Karpas-422 (cell line): Measurements from ENCODE around the gene SCAF11. TPM values are rescaled to one million over a fixed set of nuclear protein-coding genes. Genes with fewer than 3 reads are reported as not detected.
"Not testable (repeated sequence)": the region's sequence is repeated elsewhere in the genome, so short reads cannot be mapped to it uniquely, and the experiment has no call there.

Experiments
- DNase-seq: peaks from one replicate; pipeline ENCODE4 v3.0.0-alpha.2; 2015
- H2AFZ ChIP-seq: fragments of 200-600 bp; sonication (generic); 2 replicates; pipeline ENCODE4 v1.6.1; 2014; ENCODE audit warnings: antibody characterized with exemption, low read length, mixed read lengths
- H3K27ac ChIP-seq: fragments of 200-600 bp; sonication (generic); 2 replicates; pipeline ENCODE4 v1.5.1; 2014; ENCODE audit warnings: mild to moderate bottlenecking, low read length, moderate library complexity
- H3K27me3 ChIP-seq: fragments of 200-600 bp; sonication (generic); 2 replicates; pipeline ENCODE4 v1.6.1; 2014; ENCODE audit warnings: low read length, mixed read lengths
- H3K36me3 ChIP-seq: fragments of 200-600 bp; sonication (generic); 2 replicates; pipeline ENCODE4 v1.6.1; 2014; ENCODE audit warnings: low read length, mixed read lengths; ENCODE audit not compliant: insufficient read depth
- H3K4me1 ChIP-seq: fragments of 200-600 bp; sonication (generic); 2 replicates; pipeline ENCODE4 v1.6.1; 2014; ENCODE audit warnings: mild to moderate bottlenecking, low read length, mixed read lengths
- H3K4me2 ChIP-seq: fragments of 200-600 bp; sonication (generic); 2 replicates; pipeline ENCODE4 v1.6.1; 2014; ENCODE audit warnings: low read length, low read depth, mild to moderate bottlenecking; ENCODE audit not compliant: poor library complexity, severe bottlenecking
- H3K4me3 ChIP-seq: fragments of 200-600 bp; sonication (generic); 2 replicates; pipeline ENCODE4 v1.5.1; 2014; ENCODE audit warnings: mild to moderate bottlenecking, antibody characterized with exemption, low read length, mixed read lengths
- H3K79me2 ChIP-seq: fragments of 200-600 bp; sonication (generic); 2 replicates; pipeline ENCODE4 v1.6.1; 2014; ENCODE audit warnings: mild to moderate bottlenecking, low read length, mixed read lengths
- H3K9ac ChIP-seq: fragments of 200-600 bp; sonication (generic); 2 replicates; pipeline ENCODE4 v1.6.0; 2014; ENCODE audit warnings: low read length
- H3K9me2 ChIP-seq: fragments of 200-600 bp; sonication (generic), shearing (Covaris generic); replicated peaks from 2 replicates; pipeline ENCODE4 v1.6.0; 2014; ENCODE audit warnings: mild to moderate bottlenecking, low read length, moderate library complexity; ENCODE audit not compliant: insufficient read depth
- H3K9me3 ChIP-seq: fragments of 300-700, 200-600 bp; sonication (generic); 2 replicates; pipeline ENCODE4 v1.6.1; 2014; ENCODE audit warnings: low read length, mixed read lengths
- H4K20me1 ChIP-seq: fragments of 200-600 bp; sonication (generic); 2 replicates; pipeline ENCODE4 v1.6.1; 2014; ENCODE audit warnings: mild to moderate bottlenecking, antibody characterized with exemption, low read length, low read depth; ENCODE audit not compliant: insufficient read depth
- total RNA-seq: library from RNA; depleted of rRNA; stranded (reverse); fragments of >200 nt; shearing (Covaris generic); gene quantifications from 2 replicates; pipeline ENCODE4 v1.2.3, GENCODE V29; 2014; ENCODE audit warnings: low replicate concordance

Gene SCAF11
- total RNA-seq, 1 experiment from 2014 or later, result 150 TPM

GRCh38 chr12:46005823-46006222, 15.4 kb upstream of the SCAF11 start:
- H3K4me3 ChIP-seq, result no peak overlapping the region
- H3K27ac ChIP-seq, result no peak overlapping the region
- H2AFZ ChIP-seq, result no peak overlapping the region
- H4K20me1 ChIP-seq, result no peaks in the 10 kb centered on the region
- H3K4me1 ChIP-seq, result peaks cover 6% of the 10 kb centered on the region; the same call in 1 of the 2 replicates
- H3K9ac ChIP-seq, result no peak overlapping the region
- no peaks in the 10 kb centered on the region for H3K9me3 ChIP-seq
- no peaks in the 10 kb centered on the region for H3K9me2 ChIP-seq
- DNase-seq, result no peak
- H3K79me2 ChIP-seq, result no peaks in the 10 kb centered on the region
- no peak overlapping the region for H3K4me2 ChIP-seq
- no peaks in the 10 kb centered on the region for H3K36me3 ChIP-seq
- no peaks in the 10 kb centered on the region for H3K27me3 ChIP-seq

GRCh38 chr12:46005151-46005797, 14.9 kb upstream of the SCAF11 start:
- H3K4me3 ChIP-seq, result no peak overlapping the region
- H3K9me3 ChIP-seq, result no peaks in the 10 kb centered on the region
- H3K36me3 ChIP-seq, result no peaks in the 10 kb centered on the region
- peaks cover 6% of the 10 kb centered on the region; the same call in 1 of the 2 replicates for H3K4me1 ChIP-seq
- H3K9ac ChIP-seq, result no peak overlapping the region
- H3K79me2 ChIP-seq, result no peaks in the 10 kb centered on the region
- no peaks in the 10 kb centered on the region for H3K27me3 ChIP-seq
- H3K27ac ChIP-seq, result no peak overlapping the region
- H3K9me2 ChIP-seq, result no peaks in the 10 kb centered on the region
- H4K20me1 ChIP-seq, result no peaks in the 10 kb centered on the region
- no peak overlapping the region for H3K4me2 ChIP-seq
- no peak overlapping the region for H2AFZ ChIP-seq
- DNase-seq, result peak; percentile 60

GRCh38 chr12:46004715-46005114, 14.3 kb upstream of the SCAF11 start:
- H2AFZ ChIP-seq, result no peak overlapping the region
- DNase-seq, result no peak
- H3K27me3 ChIP-seq, result no peaks in the 10 kb centered on the region
- H4K20me1 ChIP-seq, result no peaks in the 10 kb centered on the region
- no peak overlapping the region for H3K4me3 ChIP-seq
- no peaks in the 10 kb centered on the region for H3K79me2 ChIP-seq
- H3K9me3 ChIP-seq, result no peaks in the 10 kb centered on the region
- H3K36me3 ChIP-seq, result no peaks in the 10 kb centered on the region
- H3K9ac ChIP-seq, result no peak overlapping the region
- no peak overlapping the region for H3K4me2 ChIP-seq
- H3K27ac ChIP-seq, result no peak overlapping the region
- no peaks in the 10 kb centered on the region for H3K9me2 ChIP-seq
- H3K4me1 ChIP-seq, result peaks cover 6% of the 10 kb centered on the region; the same call in 1 of the 2 replicates

- not testable (repeated sequence) for H3K4me3 ChIP-seq, H3K9me2 ChIP-seq, H3K27ac ChIP-seq
Observed at GRCh38 chr12:46000076-46000475, 9.7 kb upstream of the SCAF11 start.

GRCh38 chr12:45994736-45995135, 4.4 kb upstream of the SCAF11 start:
- H3K9me3 ChIP-seq, result no peaks in the 10 kb centered on the region
- H3K36me3 ChIP-seq, result no peaks in the 10 kb centered on the region
- no peak overlapping the region for H3K27ac ChIP-seq
- no peaks in the 10 kb centered on the region for H3K9me2 ChIP-seq
- H3K79me2 ChIP-seq, result peaks cover 7% of the 10 kb centered on the region
- H3K4me3 ChIP-seq, result no peak overlapping the region
- H4K20me1 ChIP-seq, result no peaks in the 10 kb centered on the region
- H3K27me3 ChIP-seq, result no peaks in the 10 kb centered on the region
- H3K4me1 ChIP-seq, result peaks cover 15% of the 10 kb centered on the region
- H2AFZ ChIP-seq, result no peak overlapping the region
- H3K4me2 ChIP-seq, result no peak overlapping the region
- H3K9ac ChIP-seq, result no peak overlapping the region
- DNase-seq, result peak; percentile 37

More at GRCh38 chr12:46000076-46000475, 9.7 kb upstream of the SCAF11 start:
- H3K4me2 ChIP-seq, DNase-seq, H4K20me1 ChIP-seq, H3K36me3 ChIP-seq, H3K79me2 ChIP-seq, H2AFZ ChIP-seq, H3K27me3 ChIP-seq, H3K9me3 ChIP-seq, H3K9ac ChIP-seq, H3K4me1 ChIP-seq: not testable (repeated sequence)

GRCh38 chr12:45991284-45992249, 1.2 kb upstream of the SCAF11 start:
- Histone ChIP-seq H3K4me3 (peak overlapping the region; percentile 88), H2AFZ (peak overlapping the region; percentile 93), H3K27ac (peak overlapping the region; percentile 49), H3K79me2 (peaks cover 38% of the 10 kb centered on the region), H3K4me1 (peaks cover 41% of the 10 kb centered on the region), H3K27me3 (no peaks in the 10 kb centered on the region), H3K9me3 (no peaks in the 10 kb centered on the region), H4K20me1 (peaks cover 15% of the 10 kb centered on the region; the same call in 1 of the 2 replicates), H3K4me2 (peak overlapping the region; percentile 84), H3K9ac (peak overlapping the region; percentile 88), H3K36me3 (peaks cover 19% of the 10 kb centered on the region), H3K9me2 (no peaks in the 10 kb centered on the region)
- peak; percentile 83 for DNase-seq

- H3K27me3 ChIP-seq, result no peaks in the 10 kb centered on the region
- H3K27ac ChIP-seq, result peak overlapping the region; percentile 89
- H4K20me1 ChIP-seq, result peaks cover 22% of the 10 kb centered on the region; the same call in 1 of the 2 replicates
- H3K4me2 ChIP-seq, result peak overlapping the region; percentile 98
- peak overlapping the region; percentile 96 for H3K4me3 ChIP-seq
- peak overlapping the region; percentile 99 for H3K9ac ChIP-seq
- H3K4me1 ChIP-seq, result peaks cover 58% of the 10 kb centered on the region
- no peaks in the 10 kb centered on the region for H3K9me3 ChIP-seq
- no peaks in the 10 kb centered on the region for H3K9me2 ChIP-seq
- H2AFZ ChIP-seq, result peak overlapping the region; percentile 26; the same call in 1 of the 2 replicates
- peaks cover 36% of the 10 kb centered on the region for H3K36me3 ChIP-seq
- peak; percentile 83 for DNase-seq
- H3K79me2 ChIP-seq, result peaks cover 55% of the 10 kb centered on the region
Observed at GRCh38 chr12:45989721-45990467, 480 bp downstream of the SCAF11 start.
